Measurements from ENCODE around the gene BST1.

DNA sequence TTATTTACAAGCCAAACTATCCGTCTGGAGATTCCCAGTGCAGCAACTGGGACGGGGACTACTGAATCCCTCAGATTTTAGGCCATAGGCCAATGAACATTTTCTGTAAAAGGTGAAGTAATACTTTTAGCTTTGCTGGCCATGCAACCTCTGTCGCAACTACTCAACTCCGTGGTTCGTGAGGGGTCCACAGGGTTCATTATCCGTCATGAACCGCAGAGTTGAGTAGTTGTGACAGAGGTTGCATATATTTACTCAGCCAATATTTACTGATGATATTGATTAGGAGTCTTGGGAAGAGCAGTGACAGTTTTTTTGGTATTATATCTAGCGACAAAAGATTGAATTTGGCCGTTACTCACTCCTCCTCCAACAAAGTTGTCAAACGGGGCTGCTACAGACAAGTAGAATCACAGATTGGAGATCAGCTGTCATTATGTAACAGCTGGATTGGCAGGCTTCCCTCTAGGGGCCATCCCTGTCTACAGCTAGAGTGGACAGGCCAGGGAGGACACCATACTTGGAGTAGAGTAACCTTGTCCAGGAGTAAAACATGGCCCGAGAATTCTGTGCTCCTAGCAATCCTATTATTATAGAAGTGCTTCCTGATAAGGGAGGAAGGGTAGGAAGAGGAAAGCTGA lies 38.0 kb downstream of the BST1 start:
- TF ChIP-seq TAF1 (IDR thresholded peaks at IDR 0.05; ENCODE audit: borderline replicate concordance, insufficient read depth, low read length) = no peak
- TF ChIP-seq POLR2AphosphoS5 (IDR thresholded peaks at IDR 0.05; ENCODE audit: low read depth, low read length) = no peak
- TF ChIP-seq, protein P1, sequence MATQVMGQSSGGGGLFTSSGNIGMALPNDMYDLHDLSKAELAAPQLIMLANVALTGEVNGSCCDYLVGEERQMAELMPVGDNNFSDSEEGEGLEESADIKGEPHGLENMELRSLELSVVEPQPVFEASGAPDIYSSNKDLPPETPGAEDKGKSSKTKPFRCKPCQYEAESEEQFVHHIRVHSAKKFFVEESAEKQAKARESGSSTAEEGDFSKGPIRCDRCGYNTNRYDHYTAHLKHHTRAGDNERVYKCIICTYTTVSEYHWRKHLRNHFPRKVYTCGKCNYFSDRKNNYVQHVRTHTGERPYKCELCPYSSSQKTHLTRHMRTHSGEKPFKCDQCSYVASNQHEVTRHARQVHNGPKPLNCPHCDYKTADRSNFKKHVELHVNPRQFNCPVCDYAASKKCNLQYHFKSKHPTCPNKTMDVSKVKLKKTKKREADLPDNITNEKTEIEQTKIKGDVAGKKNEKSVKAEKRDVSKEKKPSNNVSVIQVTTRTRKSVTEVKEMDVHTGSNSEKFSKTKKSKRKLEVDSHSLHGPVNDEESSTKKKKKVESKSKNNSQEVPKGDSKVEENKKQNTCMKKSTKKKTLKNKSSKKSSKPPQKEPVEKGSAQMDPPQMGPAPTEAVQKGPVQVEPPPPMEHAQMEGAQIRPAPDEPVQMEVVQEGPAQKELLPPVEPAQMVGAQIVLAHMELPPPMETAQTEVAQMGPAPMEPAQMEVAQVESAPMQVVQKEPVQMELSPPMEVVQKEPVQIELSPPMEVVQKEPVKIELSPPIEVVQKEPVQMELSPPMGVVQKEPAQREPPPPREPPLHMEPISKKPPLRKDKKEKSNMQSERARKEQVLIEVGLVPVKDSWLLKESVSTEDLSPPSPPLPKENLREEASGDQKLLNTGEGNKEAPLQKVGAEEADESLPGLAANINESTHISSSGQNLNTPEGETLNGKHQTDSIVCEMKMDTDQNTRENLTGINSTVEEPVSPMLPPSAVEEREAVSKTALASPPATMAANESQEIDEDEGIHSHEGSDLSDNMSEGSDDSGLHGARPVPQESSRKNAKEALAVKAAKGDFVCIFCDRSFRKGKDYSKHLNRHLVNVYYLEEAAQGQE (IDR thresholded peaks at IDR 0.05; ENCODE audit: insufficient read depth in 1 of 2, low read depth in 2 of 2, low read length in 2 of 2) = no peak
- no peak for TF ChIP-seq SIN3A (IDR thresholded peaks at IDR 0.05; ENCODE audit: borderline replicate concordance, insufficient read depth, low read length)
- no peak for TF ChIP-seq FOXP2 (optimal IDR thresholded peaks at IDR 0.05; ENCODE audit: borderline replicate concordance, extremely low read depth, extremely low read length, insufficient read depth)

Data from PFSK-1 (cell line).